Activated naive CD8-positive, alpha-beta T cell treated with anti-CD3 and anti-CD28 coated beads for 36 hours (primary cell): ENCODE measurements around the gene SMARCC1. TPM values are rescaled to one million over a fixed set of nuclear protein-coding genes. Genes with fewer than 3 reads are reported as not detected.
A peak's percentile ranks its signal among the peaks of the same experiment; 100 is the strongest.
"Not testable (repeated sequence)": the region's sequence is repeated elsewhere in the genome, so short reads cannot be mapped to it uniquely, and the experiment has no call there.

Experiments used
- DNase-seq: peaks from one replicate; pipeline ENCODE4 v3.0.0; 2021
- H3K27ac Mint-ChIP-seq: one replicate; pipeline ENCODE4 v1.8.0; 2022; ENCODE audit warnings: mild to moderate bottlenecking, moderate library complexity, mixed read lengths
- H3K27me3 Mint-ChIP-seq: one replicate; pipeline ENCODE4 v1.8.0; 2022; ENCODE audit warnings: mild to moderate bottlenecking, mixed read lengths
- H3K36me3 Mint-ChIP-seq: one replicate; pipeline ENCODE4 v1.8.0; 2021; ENCODE audit warnings: mild to moderate bottlenecking, mixed read lengths
- H3K4me1 Mint-ChIP-seq: one replicate; pipeline ENCODE4 v1.8.0; 2021; ENCODE audit warnings: mixed read lengths
- H3K4me3 Mint-ChIP-seq: one replicate; pipeline ENCODE4 v1.8.0; 2022; ENCODE audit warnings: mild to moderate bottlenecking, moderate library complexity, mixed read lengths
- H3K9me3 Mint-ChIP-seq: one replicate; pipeline ENCODE4 v1.8.0; 2022; ENCODE audit warnings: mixed read lengths
- total RNA-seq, 2 experiments: library from RNA; stranded (reverse); gene quantifications; one replicate each; pipeline ENCODE4 v1.2.3, GENCODE V29; 2021

SMARCC1 gene
- total RNA-seq, 2 experiments from 2014 or later: 115 to 117 TPM

GRCh38 chr3:47782446-47783308, 984 bp upstream of the SMARCC1 start:
- no peak for DNase-seq
- H3K27ac Mint-ChIP-seq: peak overlapping the region; percentile 98

GRCh38 chr3:47780741-47781684, 680 bp downstream of the SMARCC1 start:
- Mint-ChIP-seq H3K4me3 (peak overlapping the region; percentile 98), H3K27ac (peak overlapping the region; percentile 94), H3K36me3 (peaks cover 3% of the 10 kb centered on the region), H3K4me1 (peaks cover 18% of the 10 kb centered on the region), H3K27me3 (no peaks in the 10 kb centered on the region), H3K9me3 (no peaks in the 10 kb centered on the region)
- DNase-seq: peak; percentile 75

More at GRCh38 chr3:47782446-47783308, 984 bp upstream of the SMARCC1 start:
- no peaks in the 10 kb centered on the region for H3K9me3 Mint-ChIP-seq
- peak overlapping the region; percentile 95 for H3K4me3 Mint-ChIP-seq
- peaks cover 18% of the 10 kb centered on the region for H3K4me1 Mint-ChIP-seq
- H3K36me3 Mint-ChIP-seq: peaks cover 3% of the 10 kb centered on the region
- no peaks in the 10 kb centered on the region for H3K27me3 Mint-ChIP-seq

- H3K4me1 Mint-ChIP-seq: peaks cover 26% of the 10 kb centered on the region
Measured at GRCh38 chr3:47778746-47779145, 2.9 kb downstream of the SMARCC1 start.

GRCh38 chr3:47772788-47773187, 8.9 kb downstream of the SMARCC1 start:
- H3K4me3 Mint-ChIP-seq: no peak overlapping the region
- no peak for DNase-seq
- peaks cover 13% of the 10 kb centered on the region for H3K4me1 Mint-ChIP-seq
- H3K36me3 Mint-ChIP-seq: peaks cover 20% of the 10 kb centered on the region
- H3K27me3 Mint-ChIP-seq: no peaks in the 10 kb centered on the region
- no peak overlapping the region for H3K27ac Mint-ChIP-seq
- H3K9me3 Mint-ChIP-seq: no peaks in the 10 kb centered on the region

More at GRCh38 chr3:47778746-47779145, 2.9 kb downstream of the SMARCC1 start:
- no peaks in the 10 kb centered on the region for H3K27me3 Mint-ChIP-seq
- DNase-seq: no peak
- no peak overlapping the region for H3K4me3 Mint-ChIP-seq
- H3K27ac Mint-ChIP-seq: no peak overlapping the region
- H3K36me3 Mint-ChIP-seq: peaks cover 8% of the 10 kb centered on the region
- H3K9me3 Mint-ChIP-seq: no peaks in the 10 kb centered on the region

GRCh38 chr3:47772047-47772446, 9.6 kb downstream of the SMARCC1 start:
- peaks cover 13% of the 10 kb centered on the region for H3K4me1 Mint-ChIP-seq
- H3K27me3 Mint-ChIP-seq: no peaks in the 10 kb centered on the region
- no peak overlapping the region for H3K27ac Mint-ChIP-seq
- peaks cover 21% of the 10 kb centered on the region for H3K36me3 Mint-ChIP-seq
- no peak overlapping the region for H3K4me3 Mint-ChIP-seq
- no peak for DNase-seq
- no peaks in the 10 kb centered on the region for H3K9me3 Mint-ChIP-seq

- no peaks in the 10 kb centered on the region for H3K9me3 Mint-ChIP-seq
- peaks cover 8% of the 10 kb centered on the region for H3K36me3 Mint-ChIP-seq
- DNase-seq: no peak
- no peak overlapping the region for H3K27ac Mint-ChIP-seq
- H3K4me3 Mint-ChIP-seq: no peak overlapping the region
- peaks cover 11% of the 10 kb centered on the region for H3K4me1 Mint-ChIP-seq
- H3K27me3 Mint-ChIP-seq: no peaks in the 10 kb centered on the region
Measured at GRCh38 chr3:47766186-47766585, 15.5 kb downstream of the SMARCC1 start.

GRCh38 chr3:47762233-47762632, 19.5 kb downstream of the SMARCC1 start:
- Mint-ChIP-seq H3K36me3 (peaks cover 6% of the 10 kb centered on the region), H3K27me3 (no peaks in the 10 kb centered on the region)

GRCh38 chr3:47761046-47761445, 20.6 kb downstream of the SMARCC1 start:
- Mint-ChIP-seq H3K36me3 (peaks cover 15% of the 10 kb centered on the region), H3K4me3 (no peak overlapping the region), H3K27me3 (no peaks in the 10 kb centered on the region), H3K4me1 (peaks cover 12% of the 10 kb centered on the region), H3K27ac (no peak overlapping the region), H3K9me3 (no peaks in the 10 kb centered on the region)
- DNase-seq: no peak

More at GRCh38 chr3:47762233-47762632, 19.5 kb downstream of the SMARCC1 start:
- H3K9me3 Mint-ChIP-seq: no peaks in the 10 kb centered on the region
- peak overlapping the region; percentile 21 for H3K27ac Mint-ChIP-seq
- no peak for DNase-seq
- peaks cover 14% of the 10 kb centered on the region for H3K4me1 Mint-ChIP-seq
- no peak overlapping the region for H3K4me3 Mint-ChIP-seq

GRCh38 chr3:47760207-47760606, 21.5 kb downstream of the SMARCC1 start:
- peaks cover 12% of the 10 kb centered on the region for H3K4me1 Mint-ChIP-seq
- DNase-seq, H3K27ac Mint-ChIP-seq, H3K27me3 Mint-ChIP-seq, H3K4me3 Mint-ChIP-seq, H3K9me3 Mint-ChIP-seq: not testable (repeated sequence)
- H3K36me3 Mint-ChIP-seq: peaks cover 13% of the 10 kb centered on the region

- H3K4me1 Mint-ChIP-seq: peaks cover 10% of the 10 kb centered on the region
- H3K27me3 Mint-ChIP-seq: no peaks in the 10 kb centered on the region
- no peak overlapping the region for H3K27ac Mint-ChIP-seq
- H3K4me3 Mint-ChIP-seq: no peak overlapping the region
- peaks cover 15% of the 10 kb centered on the region for H3K36me3 Mint-ChIP-seq
- no peak for DNase-seq
- H3K9me3 Mint-ChIP-seq: no peaks in the 10 kb centered on the region
Measured at GRCh38 chr3:47758261-47759025, 23.2 kb downstream of the SMARCC1 start.

- H3K4me1 Mint-ChIP-seq: peaks cover 6% of the 10 kb centered on the region
- no peak for DNase-seq
- no peak overlapping the region for H3K4me3 Mint-ChIP-seq
- H3K27ac Mint-ChIP-seq: no peak overlapping the region
- no peaks in the 10 kb centered on the region for H3K27me3 Mint-ChIP-seq
- H3K36me3 Mint-ChIP-seq: peaks cover 22% of the 10 kb centered on the region
- no peaks in the 10 kb centered on the region for H3K9me3 Mint-ChIP-seq
Measured at GRCh38 chr3:47752716-47753115, 29.0 kb downstream of the SMARCC1 start.

- not testable (repeated sequence) for H3K27ac Mint-ChIP-seq, H3K9me3 Mint-ChIP-seq, DNase-seq, H3K27me3 Mint-ChIP-seq, H3K4me3 Mint-ChIP-seq, H3K4me1 Mint-ChIP-seq
- peaks cover 14% of the 10 kb centered on the region for H3K36me3 Mint-ChIP-seq
Measured at GRCh38 chr3:47750811-47751354, 30.8 kb downstream of the SMARCC1 start.

- no peak for DNase-seq
- H3K27ac Mint-ChIP-seq: no peak overlapping the region
- H3K4me3 Mint-ChIP-seq: no peak overlapping the region
- no peaks in the 10 kb centered on the region for H3K27me3 Mint-ChIP-seq
- peaks cover 11% of the 10 kb centered on the region for H3K4me1 Mint-ChIP-seq
- H3K9me3 Mint-ChIP-seq: no peaks in the 10 kb centered on the region
- H3K36me3 Mint-ChIP-seq: peaks cover 20% of the 10 kb centered on the region
Measured at GRCh38 chr3:47747558-47747957, 34.1 kb downstream of the SMARCC1 start.

GRCh38 chr3:47746264-47746663, 35.4 kb downstream of the SMARCC1 start:
- Mint-ChIP-seq H3K27ac (no peak overlapping the region), H3K4me1 (peaks cover 10% of the 10 kb centered on the region), H3K27me3 (no peaks in the 10 kb centered on the region), H3K9me3 (no peaks in the 10 kb centered on the region), H3K4me3 (no peak overlapping the region), H3K36me3 (peaks cover 23% of the 10 kb centered on the region)
- DNase-seq: no peak
